RWPE2 (cell line): Measurements from ENCODE around the gene KLC4.

Experiments used
- ATAC-seq: fragments of 200-7000 bp; cut with Tn5 transposase; 3 replicates; pipeline ENCODE4 v1.9.1; 2021; ENCODE audit warnings: low read depth
- DNase-seq: peaks from one replicate; pipeline ENCODE4 v3.0.0-alpha.2; 2020; ENCODE audit warnings: low spot score
- H3K27ac ChIP-seq: fragments of 450-650 bp; 2 replicates; pipeline ENCODE4 v1.5.1; 2017; ENCODE audit warnings: mild to moderate bottlenecking; ENCODE audit not compliant: poor library complexity, severe bottlenecking
- H3K27me3 ChIP-seq: fragments of 250-450 bp; sonication (Bioruptor Pico); 2 replicates; pipeline ENCODE4 v1.5.1; 2021; ENCODE audit warnings: mild to moderate bottlenecking, moderate library complexity; ENCODE audit not compliant: insufficient read depth, poor library complexity, severe bottlenecking
- H3K36me3 ChIP-seq: fragments of 250-450 bp; sonication (Bioruptor Pico); 2 replicates; pipeline ENCODE4 v1.5.1; 2020; ENCODE audit warnings: low read depth, mild to moderate bottlenecking, moderate library complexity
- H3K4me1 ChIP-seq: fragments of 250-450 bp; sonication (Bioruptor Pico); 2 replicates; pipeline ENCODE4 v1.5.1; 2021; ENCODE audit warnings: mild to moderate bottlenecking, moderate library complexity; ENCODE audit not compliant: insufficient read depth, poor library complexity, severe bottlenecking
- H3K4me3 ChIP-seq: fragments of 250-450 bp; sonication (Bioruptor Pico); 2 replicates; pipeline ENCODE4 v1.5.1; 2021; ENCODE audit warnings: mild to moderate bottlenecking, moderate library complexity; ENCODE audit not compliant: severe bottlenecking
- H3K9me3 ChIP-seq: fragments of 250-450 bp; sonication (Bioruptor Pico); 2 replicates; pipeline ENCODE4 v1.5.1; 2021; ENCODE audit warnings: mild to moderate bottlenecking, moderate library complexity; ENCODE audit not compliant: severe bottlenecking
- TF ChIP-seq, protein P1 (sequence below): fragments of 450-650 bp; IDR thresholded peaks from one replicate; pipeline ENCODE4 v1.5.1; 2017; ENCODE audit warnings: mild to moderate bottlenecking, moderate library complexity; ENCODE audit not compliant: poor library complexity, severe bottlenecking

The KLC4 gene

DNA sequence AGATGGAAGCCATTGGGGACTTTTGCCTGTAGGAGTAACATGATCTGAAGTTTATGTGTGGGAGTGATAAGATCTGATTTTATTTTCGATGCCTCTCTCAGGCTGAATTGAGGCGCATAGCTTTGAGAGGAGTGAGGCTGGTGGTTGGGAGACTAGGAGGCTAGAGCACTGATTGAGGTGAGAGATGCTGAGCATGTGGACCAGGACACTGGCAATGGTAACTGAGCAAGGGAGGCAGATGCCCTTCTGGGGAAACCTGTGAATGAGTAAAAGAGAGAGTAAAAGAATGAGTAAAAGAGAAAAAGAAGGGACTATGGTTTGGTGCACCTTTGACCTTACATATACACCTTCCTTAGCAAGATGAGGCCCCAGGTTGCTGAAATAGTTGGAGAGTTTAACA, 35.0 kb upstream of the KLC4 start:
- DNase-seq, result no peak
- Histone ChIP-seq H3K36me3 (peaks cover 72% of the 10 kb centered on the region), H3K27me3 (no peaks in the 10 kb centered on the region), H3K9me3 (no peaks in the 10 kb centered on the region), H3K4me1 (peaks cover 4% of the 10 kb centered on the region), H3K4me3 (no peak overlapping the region), H3K27ac (no peak overlapping the region)
- no peak for ATAC-seq
- TF ChIP-seq, protein P1, sequence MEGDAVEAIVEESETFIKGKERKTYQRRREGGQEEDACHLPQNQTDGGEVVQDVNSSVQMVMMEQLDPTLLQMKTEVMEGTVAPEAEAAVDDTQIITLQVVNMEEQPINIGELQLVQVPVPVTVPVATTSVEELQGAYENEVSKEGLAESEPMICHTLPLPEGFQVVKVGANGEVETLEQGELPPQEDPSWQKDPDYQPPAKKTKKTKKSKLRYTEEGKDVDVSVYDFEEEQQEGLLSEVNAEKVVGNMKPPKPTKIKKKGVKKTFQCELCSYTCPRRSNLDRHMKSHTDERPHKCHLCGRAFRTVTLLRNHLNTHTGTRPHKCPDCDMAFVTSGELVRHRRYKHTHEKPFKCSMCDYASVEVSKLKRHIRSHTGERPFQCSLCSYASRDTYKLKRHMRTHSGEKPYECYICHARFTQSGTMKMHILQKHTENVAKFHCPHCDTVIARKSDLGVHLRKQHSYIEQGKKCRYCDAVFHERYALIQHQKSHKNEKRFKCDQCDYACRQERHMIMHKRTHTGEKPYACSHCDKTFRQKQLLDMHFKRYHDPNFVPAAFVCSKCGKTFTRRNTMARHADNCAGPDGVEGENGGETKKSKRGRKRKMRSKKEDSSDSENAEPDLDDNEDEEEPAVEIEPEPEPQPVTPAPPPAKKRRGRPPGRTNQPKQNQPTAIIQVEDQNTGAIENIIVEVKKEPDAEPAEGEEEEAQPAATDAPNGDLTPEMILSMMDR, result no peak

- Histone ChIP-seq H3K4me1 (no peaks in the 10 kb centered on the region), H3K27ac (no peak overlapping the region), H3K36me3 (peaks cover 84% of the 10 kb centered on the region), H3K4me3 (no peak overlapping the region), H3K27me3 (no peaks in the 10 kb centered on the region), H3K9me3 (no peaks in the 10 kb centered on the region)
- TF ChIP-seq, protein P1, result no peak
- DNase-seq (no peak), ATAC-seq (no peak)
Observed at GRCh38 chr6:43026365-43026764, 33.1 kb upstream of the KLC4 start.

- TF ChIP-seq, protein P1, result no peak
- Histone ChIP-seq H3K4me3 (no peak overlapping the region), H3K4me1 (no peaks in the 10 kb centered on the region), H3K9me3 (no peaks in the 10 kb centered on the region), H3K27ac (no peak overlapping the region), H3K36me3 (peaks cover 78% of the 10 kb centered on the region), H3K27me3 (no peaks in the 10 kb centered on the region)
- DNase-seq (no peak), ATAC-seq (no peak)
Observed at GRCh38 chr6:43029120-43029519, 30.3 kb upstream of the KLC4 start.

- H3K27me3 ChIP-seq, result no peaks in the 10 kb centered on the region
- peaks cover 71% of the 10 kb centered on the region for H3K36me3 ChIP-seq
- TF ChIP-seq, protein P1, result no peak
- H3K9me3 ChIP-seq, result no peaks in the 10 kb centered on the region
- no peaks in the 10 kb centered on the region for H3K4me1 ChIP-seq
- no peak for DNase-seq
- no peak overlapping the region for H3K27ac ChIP-seq
- H3K4me3 ChIP-seq, result no peak overlapping the region
- no peak for ATAC-seq
Observed at GRCh38 chr6:43032326-43032725, 27.1 kb upstream of the KLC4 start.

DNA sequence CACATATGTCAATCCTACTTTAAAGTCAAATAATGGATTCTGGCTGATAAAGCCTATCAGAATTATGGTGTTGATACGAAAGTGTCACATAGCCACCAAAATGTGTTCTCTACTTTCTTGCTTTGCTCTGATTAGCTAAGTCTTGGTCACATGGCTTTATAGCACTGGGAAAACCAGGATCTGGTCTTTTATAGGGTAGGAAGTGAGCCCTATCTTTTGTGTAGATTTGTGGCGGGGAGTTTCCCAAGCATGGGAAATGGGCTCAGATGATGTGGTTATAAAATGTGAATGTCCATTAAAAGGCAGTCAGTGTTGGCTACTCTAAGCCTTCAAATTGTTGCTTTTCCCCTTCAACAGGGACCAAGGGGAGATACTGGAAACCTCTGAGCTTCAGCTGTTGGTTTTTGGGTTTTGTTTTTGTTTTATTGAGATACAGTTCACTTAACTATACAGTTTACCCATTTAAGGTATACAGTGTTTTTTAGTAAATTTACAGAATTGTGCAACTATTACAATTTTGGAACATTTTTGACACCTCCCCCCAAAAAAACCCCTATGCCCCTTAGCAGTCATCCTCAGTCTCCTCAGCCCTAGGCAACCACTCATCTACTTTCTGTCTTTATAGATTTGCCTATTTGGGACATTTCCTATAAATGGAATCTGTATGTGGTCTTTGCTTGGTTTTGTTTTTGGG, 25.8 kb upstream of the KLC4 start:
- H3K36me3 ChIP-seq, result peaks cover 67% of the 10 kb centered on the region
- no peaks in the 10 kb centered on the region for H3K9me3 ChIP-seq
- no peaks in the 10 kb centered on the region for H3K27me3 ChIP-seq
- no peak for ATAC-seq
- H3K27ac ChIP-seq, result no peak overlapping the region
- no peak overlapping the region for H3K4me3 ChIP-seq
- no peak for DNase-seq
- TF ChIP-seq, protein P1, result no peak
- no peaks in the 10 kb centered on the region for H3K4me1 ChIP-seq
